Aorta (tissue), 5 donors: ENCODE measurements around the gene BMP2. TPM values are rescaled to one million over a fixed set of nuclear protein-coding genes. Genes with fewer than 3 reads are reported as not detected.

Experiments
- ATAC-seq: fragments of 200-7000 bp; cut with Tn5 transposase; one replicate; pipeline ENCODE4 v1.9.1; 2022; ENCODE audit warnings: moderate library complexity; ENCODE audit not compliant: low FRiP score
- DNase-seq, 2 donors: peaks; one replicate each; pipeline ENCODE4 v3.0.0-alpha.2; 2020
- H3K27ac ChIP-seq, 2 donors: one replicate each; pipeline ENCODE4 v1.5.1; 2013; ENCODE audit warnings: low read length in 2 of 2, mild to moderate bottlenecking in 2 of 2, moderate library complexity in 2 of 2, control low read depth in 1 of 2, inconsistent platforms in 1 of 2, low read depth in 1 of 2
- H3K27me3 ChIP-seq, 2 donors: one replicate each; pipeline ENCODE4 v1.6.1; 2013; ENCODE audit warnings: control low read depth in 1 of 2, low read length in 1 of 2, mild to moderate bottlenecking in 1 of 2, moderate library complexity in 1 of 2; ENCODE audit not compliant: insufficient read depth in 2 of 2, control insufficient read depth in 1 of 2
- H3K36me3 ChIP-seq, 2 donors: one replicate each; pipeline ENCODE4 v1.6.1; 2013; ENCODE audit warnings: control low read depth in 1 of 2, low read length in 1 of 2, mild to moderate bottlenecking in 1 of 2; ENCODE audit not compliant: insufficient read depth in 2 of 2, control insufficient read depth in 1 of 2
- H3K4me1 ChIP-seq, 2 donors: one replicate each; pipeline ENCODE4 v1.6.1; 2013; ENCODE audit warnings: low read length in 2 of 2, control low read depth in 1 of 2, mild to moderate bottlenecking in 1 of 2, moderate library complexity in 1 of 2; ENCODE audit not compliant: insufficient read depth in 2 of 2, control insufficient read depth in 1 of 2
- H3K4me3 ChIP-seq, 2 donors: one replicate each; pipeline ENCODE4 v1.5.1; 2013; ENCODE audit warnings: low read length in 2 of 2, control low read depth in 1 of 2, mild to moderate bottlenecking in 1 of 2
- H3K9me3 ChIP-seq: one replicate; pipeline ENCODE4 v1.6.1; 2013; ENCODE audit warnings: mild to moderate bottlenecking, low read length; ENCODE audit not compliant: control insufficient read depth
- WGBS, 2 donors: extraction: QIAGEN DNeasy Blood & Tissue Kit; methylation state at CpG; one replicate each; pipeline ENCODE4 v1.1.7; 2013; 5-methylcytosine and 5-hydroxymethylcytosine counted together
- intact Hi-C, 2 donors: fragments of 100-400 bp; cut with DNase I; formaldehyde crosslinking; loops; one replicate each; pipeline versions ENCODE4 v1.14.2 to v1.15.0; 2022
- polyA plus RNA-seq, 2 donors: library from polyadenylated mRNA; stranded (reverse); fragments of 200-250 nt; gene quantifications; one replicate each; pipeline ENCODE4 v1.2.3, GENCODE V29; 2013
- total RNA-seq, 2 donors: library from RNA; stranded (reverse); fragmentation: NEBNext Ultra II Directional; extraction: Animal tissue kit (Norgen Biotek cat#: 25700); gene quantifications; one replicate each; pipeline ENCODE4 v1.2.1, GENCODE V29; 2021
- donor health status: healthy with polysubstance abuse.
- donor health status: Bipolar disorder and iron deficiency.
- donor health status: DM: no; HTN: no; CAD: no.
- donor health status: DM: no; HTN: no; CAD: no.
- donor health status: DM: yes; HTN: yes; CAD: no.

The BMP2 gene
- total and polyA plus RNA-seq, 4 donors = 1.3 to 15.9 (median 3.1) TPM

DNA sequence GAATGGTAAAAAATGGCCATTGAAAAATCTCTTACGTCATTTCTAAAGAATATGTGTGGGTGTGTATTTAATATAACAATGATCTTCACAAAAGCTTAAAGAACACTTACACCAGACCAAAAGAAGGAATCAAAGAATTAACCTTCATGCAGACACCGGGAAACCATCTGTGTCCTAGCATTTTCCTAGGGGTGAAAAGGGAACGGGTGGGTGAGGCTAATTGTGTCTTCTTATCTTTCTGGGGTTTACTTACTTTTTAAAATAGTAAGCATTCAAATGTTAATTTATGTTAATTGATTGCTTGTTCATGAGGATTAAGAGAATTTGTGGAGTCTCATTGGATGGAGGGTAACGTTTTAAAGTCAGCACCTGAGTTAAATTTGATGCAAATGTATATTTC is 47.5 kb downstream of the BMP2 start:
- no peaks in the 10 kb centered on the region for H3K4me1 ChIP-seq
- no peak overlapping the region for H3K27ac ChIP-seq
- no peaks in the 10 kb centered on the region for H3K36me3 ChIP-seq
- no peaks in the 10 kb centered on the region for H3K9me3 ChIP-seq
- 9 to 15% methylated on average over 4 of the region's 4 CpGs for WGBS, 2 donors
- intact Hi-C loops = loop anchor here in 1 of 2 donors (5.0 kb wide), 1 partner anchor 178 kb away; no protein-coding TSS in a partner anchor
- no peaks in the 10 kb centered on the region for H3K27me3 ChIP-seq
- ATAC-seq (no peak), DNase-seq (no peak)
- no peak overlapping the region for H3K4me3 ChIP-seq

DNA sequence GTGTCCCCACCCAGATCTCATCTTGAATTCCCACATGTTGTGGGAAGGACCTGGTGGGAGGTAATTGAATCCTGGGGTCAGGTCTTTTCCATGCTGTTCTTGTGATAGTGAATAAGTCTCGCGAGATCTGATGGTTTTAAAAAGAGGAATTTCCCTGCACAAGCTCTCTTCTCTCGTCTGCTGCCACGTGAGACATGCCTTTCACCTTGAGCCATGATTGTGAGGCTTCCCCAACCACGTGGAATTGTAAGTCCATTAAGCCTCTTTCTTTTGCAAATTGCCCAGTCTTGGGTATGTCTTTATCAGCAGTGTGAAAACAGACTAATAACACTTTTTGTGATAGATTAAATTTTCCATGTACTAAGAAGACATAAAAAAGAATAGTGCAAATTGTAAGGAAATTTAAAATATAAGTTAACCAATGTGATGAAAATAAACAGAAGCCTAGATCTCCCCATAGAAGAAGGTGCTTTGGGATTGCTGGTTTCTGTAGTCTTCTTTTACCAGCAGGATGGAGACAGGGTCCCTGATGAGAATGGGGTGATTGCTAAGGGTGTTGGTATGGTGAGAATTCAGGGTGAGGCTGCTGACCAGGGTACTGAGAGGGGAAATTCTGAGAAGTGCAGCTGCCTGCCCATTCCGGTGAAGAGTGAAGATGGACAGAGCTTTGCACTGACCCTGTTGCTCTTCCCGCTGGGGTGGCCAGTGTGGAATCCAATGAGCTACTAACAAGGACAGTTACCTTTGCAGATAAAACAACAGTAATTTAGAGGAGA is 50.7 kb downstream of the BMP2 start:
- H3K27me3 ChIP-seq = no peaks in the 10 kb centered on the region
- H3K27ac ChIP-seq = no peak overlapping the region
- H3K4me1 ChIP-seq = no peaks in the 10 kb centered on the region
- H3K9me3 ChIP-seq = no peaks in the 10 kb centered on the region
- DNase-seq (no peak), ATAC-seq (no peak)
- H3K4me3 ChIP-seq = no peak overlapping the region
- H3K36me3 ChIP-seq = no peaks in the 10 kb centered on the region
- intact Hi-C loops = loop anchor here in 1 of 2 donors (5.0 kb wide), 1 partner anchor 181 kb away; no protein-coding TSS in a partner anchor
- 61 to 63% methylated on average over 7 of the region's 7 CpGs for WGBS, 2 donors

GRCh38 chr20:6819599-6819998 is 52.1 kb downstream of the BMP2 start:
- H3K9me3 ChIP-seq = no peaks in the 10 kb centered on the region
- ATAC-seq = no peak
- no peak for DNase-seq
- H3K27me3 ChIP-seq = no peaks in the 10 kb centered on the region
- H3K27ac ChIP-seq = no peak overlapping the region
- intact Hi-C loops = loop anchor here in 1 of 2 donors (5.0 kb wide), 1 partner anchor 182 kb away; no protein-coding TSS in a partner anchor
- H3K36me3 ChIP-seq = no peaks in the 10 kb centered on the region
- WGBS, 2 donors = 35 to 45% methylated on average over 2 of the region's 2 CpGs
- no peaks in the 10 kb centered on the region for H3K4me1 ChIP-seq
- H3K4me3 ChIP-seq = no peak overlapping the region

- WGBS, 2 donors = 85 to 91% methylated on average over 5 of the region's 5 CpGs
- Histone ChIP-seq H3K9me3 (no peaks in the 10 kb centered on the region), H3K4me1 (no peaks in the 10 kb centered on the region), H3K36me3 (no peaks in the 10 kb centered on the region), H3K27ac (no peak overlapping the region), H3K4me3 (no peak overlapping the region), H3K27me3 (peaks cover 0 to 1% of the 10 kb centered on the region in 2 donors)
- DNase-seq = no peak
- ATAC-seq = no peak
- intact Hi-C loops = loop anchor here in 1 of 2 donors (10.0 kb wide), 1 partner anchor 190 kb away; no protein-coding TSS in a partner anchor
Measured at GRCh38 chr20:6824401-6824800, 56.9 kb downstream of the BMP2 start.

GRCh38 chr20:6827472-6827871 is 60.0 kb downstream of the BMP2 start:
- Histone ChIP-seq H3K27ac (no peak overlapping the region), H3K9me3 (no peaks in the 10 kb centered on the region), H3K4me1 (no peaks in the 10 kb centered on the region), H3K36me3 (no peaks in the 10 kb centered on the region), H3K27me3 (peaks cover 0 to 1% of the 10 kb centered on the region in 2 donors), H3K4me3 (no peak overlapping the region)
- ATAC-seq (no peak), DNase-seq (no peak)
- WGBS, 2 donors = 89 to 91% methylated on average over 4 of the region's 4 CpGs
- intact Hi-C loops = loop anchor here (5.0 to 10.0 kb wide), 2 partner anchors 193 to 1030 kb away; no protein-coding TSS in a partner anchor

DNA sequence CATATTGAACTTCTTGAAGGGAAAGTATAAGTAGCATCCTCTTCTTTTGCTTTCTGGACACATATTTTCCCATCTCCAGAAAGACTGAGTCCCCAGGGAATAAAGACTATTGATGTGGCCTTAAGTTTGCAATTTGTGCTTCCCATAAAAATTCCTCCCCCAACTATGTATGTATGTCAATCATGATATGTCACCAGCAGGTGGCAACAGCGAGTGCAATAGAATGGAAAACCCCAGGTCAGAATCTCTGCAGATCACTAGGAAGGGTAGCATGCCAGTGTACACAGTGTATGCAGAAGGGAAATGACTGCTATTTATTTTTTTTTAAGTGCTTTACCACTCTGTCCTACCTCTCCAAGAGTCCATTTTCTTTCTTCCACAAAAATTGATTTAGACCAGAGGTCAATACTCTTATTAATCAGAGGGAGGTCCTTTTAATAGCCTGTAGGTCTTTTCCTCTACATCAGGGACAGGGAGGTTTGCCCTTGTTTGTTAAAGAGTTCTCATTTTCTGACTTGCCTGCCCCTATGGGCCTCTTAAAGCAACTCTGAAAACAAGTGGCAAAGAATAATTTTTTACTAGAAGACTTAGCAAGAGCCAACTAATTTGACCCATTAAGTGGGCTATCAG is 61.4 kb downstream of the BMP2 start:
- ATAC-seq (peak; percentile 79), DNase-seq (peak in 1 of 2 donors; percentile 59)

DNA sequence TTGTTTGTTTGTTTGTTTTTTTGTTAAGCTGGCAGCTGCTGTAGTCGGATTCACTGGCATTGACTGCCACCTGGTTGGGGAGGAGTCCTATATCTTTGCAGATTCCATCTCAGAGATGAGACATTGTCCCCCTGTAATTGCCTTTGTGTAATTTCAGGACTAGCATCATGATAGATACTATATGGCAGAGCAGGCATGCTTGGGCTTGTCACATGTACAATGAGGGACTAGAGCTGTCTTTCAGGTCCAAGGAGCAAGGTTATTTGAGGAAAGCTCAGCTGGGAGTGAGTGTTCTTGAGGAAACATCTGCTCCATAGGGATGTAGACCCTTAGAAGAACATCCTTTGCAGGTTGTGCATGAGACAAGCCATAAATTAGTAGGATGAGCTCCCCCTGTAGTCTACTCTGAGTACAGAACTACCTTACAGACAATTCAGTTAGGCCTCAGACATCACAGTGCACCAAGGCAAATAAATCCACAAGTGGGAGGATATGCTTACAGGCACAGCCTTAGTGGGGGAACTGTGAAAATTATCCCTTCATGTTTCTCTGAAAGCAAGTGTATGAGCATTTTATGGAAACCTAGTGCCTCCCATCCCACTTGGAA is 62.1 kb downstream of the BMP2 start:
- no peaks in the 10 kb centered on the region for H3K9me3 ChIP-seq
- DNase-seq = no peak
- peaks cover 0 to 1% of the 10 kb centered on the region in 2 donors for H3K27me3 ChIP-seq
- H3K4me1 ChIP-seq = no peaks in the 10 kb centered on the region
- no peak for ATAC-seq
- no peak overlapping the region for H3K27ac ChIP-seq
- no peaks in the 10 kb centered on the region for H3K36me3 ChIP-seq
- WGBS, 2 donors = 76 to 92% methylated on average over 1 of the region's 1 CpG
- intact Hi-C loops = loop anchor here (5.0 to 10.0 kb wide), 2 partner anchors 195 to 1028 kb away; no protein-coding TSS in a partner anchor
- H3K4me3 ChIP-seq = no peak overlapping the region

More for the DNA sequence above, 61.4 kb downstream of the BMP2 start:
- H3K27ac ChIP-seq = no peak overlapping the region
- 0 to 3% methylated on average over 1 of the region's 1 CpG for WGBS, 2 donors
- peaks cover 0 to 1% of the 10 kb centered on the region in 2 donors for H3K27me3 ChIP-seq
- no peaks in the 10 kb centered on the region for H3K36me3 ChIP-seq
- H3K9me3 ChIP-seq = no peaks in the 10 kb centered on the region
- no peak overlapping the region for H3K4me3 ChIP-seq
- intact Hi-C loops = loop anchor here (5.0 to 10.0 kb wide), 2 partner anchors 194 to 1028 kb away; no protein-coding TSS in a partner anchor
- H3K4me1 ChIP-seq = no peaks in the 10 kb centered on the region
